Measurements from ENCODE around the gene USO1. TPM values are rescaled to one million over a fixed set of nuclear protein-coding genes. Genes with fewer than 3 reads are reported as not detected.

Gene USO1
- total and polyA plus RNA-seq, 2 of the 13 experiments (the other 11 are each of a cell fraction or from before 2014, with no cell fraction given) = 52.2 to 87.7 TPM

DNA sequence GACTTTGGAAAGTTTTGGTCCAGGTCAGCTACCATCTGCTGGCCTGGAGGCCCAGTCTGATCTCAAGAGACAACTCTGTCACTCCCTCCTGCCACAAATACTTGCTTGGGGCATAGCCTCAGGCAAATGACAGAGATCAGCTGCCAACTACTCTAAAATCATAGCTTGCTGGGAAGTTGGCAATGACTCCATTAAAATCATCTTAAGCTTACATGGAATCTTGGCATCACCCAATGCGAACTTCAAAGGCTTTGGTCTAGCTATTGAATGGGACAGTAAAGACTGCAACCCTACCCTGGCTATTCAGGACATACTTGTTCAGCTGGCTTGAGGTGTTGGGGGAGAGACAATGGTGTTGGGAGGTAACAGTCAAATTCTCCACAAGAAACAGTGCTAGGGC, 7.0 kb upstream of the USO1 start:
- TF ChIP-seq RARG (CRISPR knock-in tag; IDR thresholded peaks at IDR 0.05; ENCODE audit: low read depth) = no peak
- TF ChIP-seq REXO4 (CRISPR knock-in tag; IDR thresholded peaks at IDR 0.05; ENCODE audit: borderline replicate concordance) = no peak
- TF ChIP-seq, protein P1, sequence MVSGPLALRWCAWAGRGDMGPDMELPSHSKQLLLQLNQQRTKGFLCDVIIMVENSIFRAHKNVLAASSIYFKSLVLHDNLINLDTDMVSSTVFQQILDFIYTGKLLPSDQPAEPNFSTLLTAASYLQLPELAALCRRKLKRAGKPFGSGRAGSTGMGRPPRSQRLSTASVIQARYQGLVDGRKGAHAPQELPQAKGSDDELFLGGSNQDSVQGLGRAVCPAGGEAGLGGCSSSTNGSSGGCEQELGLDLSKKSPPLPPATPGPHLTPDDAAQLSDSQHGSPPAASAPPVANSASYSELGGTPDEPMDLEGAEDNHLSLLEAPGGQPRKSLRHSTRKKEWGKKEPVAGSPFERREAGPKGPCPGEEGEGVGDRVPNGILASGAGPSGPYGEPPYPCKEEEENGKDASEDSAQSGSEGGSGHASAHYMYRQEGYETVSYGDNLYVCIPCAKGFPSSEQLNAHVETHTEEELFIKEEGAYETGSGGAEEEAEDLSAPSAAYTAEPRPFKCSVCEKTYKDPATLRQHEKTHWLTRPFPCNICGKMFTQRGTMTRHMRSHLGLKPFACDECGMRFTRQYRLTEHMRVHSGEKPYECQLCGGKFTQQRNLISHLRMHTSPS (CRISPR knock-in tag; IDR thresholded peaks at IDR 0.05; ENCODE audit: low read depth) = no peak
- no peak for TF ChIP-seq ZNF329 (CRISPR knock-in tag; IDR thresholded peaks at IDR 0.05; ENCODE audit: low read depth)
- TF ChIP-seq ZNF780A (CRISPR knock-in tag; IDR thresholded peaks at IDR 0.05) = no peak
- TF ChIP-seq ZNF235 (CRISPR knock-in tag; IDR thresholded peaks at IDR 0.05; ENCODE audit: borderline replicate concordance) = no peak
- TF ChIP-seq REPIN1 (CRISPR knock-in tag; IDR thresholded peaks at IDR 0.05; ENCODE audit: borderline replicate concordance, low read depth) = no peak
- Histone ChIP-seq H3K36me3 (replicated peaks in 1 of 2; ENCODE audit: control insufficient read depth in 1 of 2, insufficient read depth in 2 of 2, low read length in 2 of 2) (peaks cover 0 to 4% of the 10 kb centered on the region in 2 experiments; a peak in 2 of 5 replicates), H3K27me3 (ENCODE audit: control insufficient read depth in 1 of 2, insufficient read depth in 2 of 2, low read length in 2 of 2) (no peaks in the 10 kb centered on the region), H3K4me1 (ENCODE audit: insufficient read depth, low read length) (peaks cover 16% of the 10 kb centered on the region), H3K9ac (ENCODE audit: insufficient read depth, low read depth, low read length) (no peak overlapping the region), H3K79me2 (ENCODE audit: insufficient read depth, low read length) (peaks cover 8% of the 10 kb centered on the region), H3K27ac (ENCODE audit: extremely low read length, insufficient read depth, low read length) (no peak overlapping the region), H2AFZ (ENCODE audit: low read length) (no peak overlapping the region), H4K20me1 (ENCODE audit: insufficient read depth, low read length) (no peaks in the 10 kb centered on the region), H3K4me2 (ENCODE audit: low read depth, low read length) (no peak overlapping the region), H3K9me3 (ENCODE audit: low read length) (no peaks in the 10 kb centered on the region), H3K4me3 (replicated peaks in 1 of 3; ENCODE audit: insufficient read depth in 1 of 3, low read depth in 2 of 3, low read length in 3 of 3) (no peak overlapping the region)
- ATAC-seq (no peak), DNase-seq (ENCODE audit: low spot score) (no peak), FAIRE-seq (no peak)
- no TSS peak for BruUV-seq (replicated peaks)
- intact Hi-C loops (cut with micrococcal nuclease; ENCODE audit: unreplicated experiment) (no loop called here), in situ Hi-C loops (cut with HindIII; ENCODE audit: extremely low pct_ligation_motif_present, low pct_unique_long_range_greater_than_20kb) (no loop called here)
- ChIA-PET CTCF (ENCODE audit: low intra/inter-chr PET ratio, low total read pairs) (no interaction called here), POLR2A (no interaction called here)
- 100% methylated on average over 1 of the region's 1 CpG for WGBS (ENCODE audit: low lambda C conversion rate)

DNA sequence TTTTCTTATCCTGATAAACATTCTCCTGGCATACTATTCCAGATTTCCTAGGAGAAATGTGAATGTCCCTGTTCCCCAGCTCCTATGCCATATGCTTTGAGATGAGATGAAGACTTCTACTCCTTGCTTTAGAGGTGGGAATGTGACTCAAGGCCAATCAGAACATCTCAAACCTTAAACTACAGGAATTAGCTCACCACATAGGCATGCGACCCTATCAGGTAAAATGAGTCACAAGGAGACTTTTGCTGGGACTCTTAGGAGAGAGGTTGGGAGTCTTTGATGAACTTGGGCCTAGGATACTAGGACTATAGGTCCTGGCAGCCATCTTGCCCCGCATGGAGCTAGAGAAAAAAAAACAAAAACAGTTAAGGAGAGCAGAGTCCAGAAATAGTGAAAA, 5.8 kb upstream of the USO1 start:
- H3K4me2 ChIP-seq (ENCODE audit: low read depth, low read length) = no peak overlapping the region
- ATAC-seq = no peak
- no TSS peak for BruUV-seq (replicated peaks)
- no peaks in the 10 kb centered on the region for H4K20me1 ChIP-seq (ENCODE audit: insufficient read depth, low read length)
- intact Hi-C loops (cut with micrococcal nuclease; ENCODE audit: unreplicated experiment) (no loop called here), in situ Hi-C loops (cut with HindIII; ENCODE audit: extremely low pct_ligation_motif_present, low pct_unique_long_range_greater_than_20kb) (no loop called here)
- H3K27me3 ChIP-seq (ENCODE audit: control insufficient read depth in 1 of 2, insufficient read depth in 2 of 2, low read length in 2 of 2) = no peaks in the 10 kb centered on the region; a peak in 1 of 5 replicates
- H3K4me1 ChIP-seq (ENCODE audit: insufficient read depth, low read length) = peaks cover 27% of the 10 kb centered on the region
- H3K9ac ChIP-seq (ENCODE audit: insufficient read depth, low read depth, low read length) = no peak overlapping the region
- no peaks in the 10 kb centered on the region; a peak in 2 of 5 replicates for H3K36me3 ChIP-seq (replicated peaks in 1 of 2; ENCODE audit: control insufficient read depth in 1 of 2, insufficient read depth in 2 of 2, low read length in 2 of 2)
- no peak for DNase-seq (ENCODE audit: low spot score)
- POLR2A ChIA-PET = no interaction called here
- H2AFZ ChIP-seq (ENCODE audit: low read length) = no peak overlapping the region
- H3K9me3 ChIP-seq (ENCODE audit: low read length) = no peaks in the 10 kb centered on the region
- H3K4me3 ChIP-seq (replicated peaks in 1 of 3; ENCODE audit: insufficient read depth in 1 of 3, low read depth in 2 of 3, low read length in 3 of 3) = no peak overlapping the region
- CTCF ChIA-PET (ENCODE audit: low intra/inter-chr PET ratio, low total read pairs) = no interaction called here
- peaks cover 20% of the 10 kb centered on the region for H3K79me2 ChIP-seq (ENCODE audit: insufficient read depth, low read length)
- no peak for FAIRE-seq
- H3K27ac ChIP-seq (ENCODE audit: extremely low read length, insufficient read depth, low read length) = no peak overlapping the region
- WGBS (ENCODE audit: low lambda C conversion rate) = 95% methylated on average over 2 of the region's 2 CpGs
- TF ChIP-seq, protein P2, sequence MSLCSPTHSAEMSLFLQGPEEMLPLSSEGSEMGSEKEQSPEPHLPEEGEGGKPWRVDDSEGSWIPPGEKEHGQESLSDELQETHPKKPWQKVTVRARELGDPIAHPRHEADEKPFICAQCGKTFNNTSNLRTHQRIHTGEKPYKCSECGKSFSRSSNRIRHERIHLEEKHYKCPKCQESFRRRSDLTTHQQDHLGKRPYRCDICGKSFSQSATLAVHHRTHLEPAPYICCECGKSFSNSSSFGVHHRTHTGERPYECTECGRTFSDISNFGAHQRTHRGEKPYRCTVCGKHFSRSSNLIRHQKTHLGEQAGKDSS (CRISPR knock-in tag; IDR thresholded peaks at IDR 0.05; ENCODE audit: borderline replicate concordance, low read depth) = no peak
- TF ChIP-seq, protein P3, sequence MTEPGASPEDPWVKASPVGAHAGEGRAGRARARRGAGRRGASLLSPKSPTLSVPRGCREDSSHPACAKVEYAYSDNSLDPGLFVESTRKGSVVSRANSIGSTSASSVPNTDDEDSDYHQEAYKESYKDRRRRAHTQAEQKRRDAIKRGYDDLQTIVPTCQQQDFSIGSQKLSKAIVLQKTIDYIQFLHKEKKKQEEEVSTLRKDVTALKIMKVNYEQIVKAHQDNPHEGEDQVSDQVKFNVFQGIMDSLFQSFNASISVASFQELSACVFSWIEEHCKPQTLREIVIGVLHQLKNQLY (CRISPR knock-in tag; IDR thresholded peaks at IDR 0.05) = no peak
- TF ChIP-seq CREM (IDR thresholded peaks at IDR 0.05) (no peak), CREM (CRISPR knock-in tag; IDR thresholded peaks at IDR 0.05) (no peak), PHF20 (CRISPR knock-in tag; IDR thresholded peaks at IDR 0.05) (no peak), RCOR2 (CRISPR knock-in tag; IDR thresholded peaks at IDR 0.05) (no peak)
- TF ChIP-seq, protein P4, sequence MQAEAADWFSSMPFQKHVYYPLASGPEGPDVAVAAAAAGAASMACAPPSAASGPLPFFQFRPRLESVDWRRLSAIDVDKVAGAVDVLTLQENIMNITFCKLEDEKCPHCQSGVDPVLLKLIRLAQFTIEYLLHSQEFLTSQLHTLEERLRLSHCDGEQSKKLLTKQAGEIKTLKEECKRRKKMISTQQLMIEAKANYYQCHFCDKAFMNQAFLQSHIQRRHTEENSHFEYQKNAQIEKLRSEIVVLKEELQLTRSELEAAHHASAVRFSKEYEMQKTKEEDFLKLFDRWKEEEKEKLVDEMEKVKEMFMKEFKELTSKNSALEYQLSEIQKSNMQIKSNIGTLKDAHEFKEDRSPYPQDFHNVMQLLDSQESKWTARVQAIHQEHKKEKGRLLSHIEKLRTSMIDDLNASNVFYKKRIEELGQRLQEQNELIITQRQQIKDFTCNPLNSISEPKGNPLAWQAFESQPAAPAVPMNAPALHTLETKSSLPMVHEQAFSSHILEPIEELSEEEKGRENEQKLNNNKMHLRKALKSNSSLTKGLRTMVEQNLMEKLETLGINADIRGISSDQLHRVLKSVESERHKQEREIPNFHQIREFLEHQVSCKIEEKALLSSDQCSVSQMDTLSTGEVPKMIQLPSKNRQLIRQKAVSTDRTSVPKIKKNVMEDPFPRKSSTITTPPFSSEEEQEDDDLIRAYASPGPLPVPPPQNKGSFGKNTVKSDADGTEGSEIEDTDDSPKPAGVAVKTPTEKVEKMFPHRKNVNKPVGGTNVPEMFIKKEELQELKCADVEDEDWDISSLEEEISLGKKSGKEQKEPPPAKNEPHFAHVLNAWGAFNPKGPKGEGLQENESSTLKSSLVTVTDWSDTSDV (CRISPR knock-in tag; IDR thresholded peaks at IDR 0.05) = no peak
